GM19455 (cell line): ENCODE results near the gene VGLL4.

Experiments used
- ATAC-seq: cut with Tn5 transposase; IDR thresholded peaks from one replicate; pipeline ENCODE4 v1.9.1; 2021; ENCODE audit not compliant: unreplicated experiment

Gene VGLL4

GRCh38 chr3:11653298-11654055 lies 9.8 kb upstream of the VGLL4 start:
- ATAC-seq, result no peak

- ATAC-seq, result no peak
Measured at GRCh38 chr3:11651900-11652299, 8.2 kb upstream of the VGLL4 start.

GRCh38 chr3:11651477-11651876 lies 7.8 kb upstream of the VGLL4 start:
- ATAC-seq, result no peak

GRCh38 chr3:11650391-11650790 lies 6.7 kb upstream of the VGLL4 start:
- no peak for ATAC-seq

GRCh38 chr3:11648735-11649134 lies 5.0 kb upstream of the VGLL4 start:
- no peak for ATAC-seq

GRCh38 chr3:11643201-11643603 lies 513 bp downstream of the VGLL4 start:
- peak; percentile 19 for ATAC-seq

- peak; percentile 70 for ATAC-seq
Measured at GRCh38 chr3:11642431-11643191, 1.1 kb downstream of the VGLL4 start.

- no peak for ATAC-seq
Measured at GRCh38 chr3:11641683-11642430, 1.9 kb downstream of the VGLL4 start.

GRCh38 chr3:11641316-11641682 lies 2.4 kb downstream of the VGLL4 start:
- ATAC-seq, result no peak

GRCh38 chr3:11640009-11640673 lies 3.6 kb downstream of the VGLL4 start:
- ATAC-seq, result no peak

GRCh38 chr3:11638495-11639358 lies 5.0 kb downstream of the VGLL4 start:
- no peak for ATAC-seq

- ATAC-seq, result no peak
Measured at GRCh38 chr3:11637901-11638458, 5.7 kb downstream of the VGLL4 start.

- ATAC-seq, result no peak
Measured at GRCh38 chr3:11636394-11636770, 7.3 kb downstream of the VGLL4 start.

- no peak for ATAC-seq
Measured at GRCh38 chr3:11635680-11636393, 7.9 kb downstream of the VGLL4 start.

- ATAC-seq, result no peak
Measured at GRCh38 chr3:11634974-11635612, 8.6 kb downstream of the VGLL4 start.

- ATAC-seq, result no peak
Measured at GRCh38 chr3:11634081-11634635, 9.6 kb downstream of the VGLL4 start.

GRCh38 chr3:11632966-11633365 lies 10.7 kb downstream of the VGLL4 start:
- ATAC-seq, result no peak

- ATAC-seq, result no peak
Measured at GRCh38 chr3:11632564-11632963, 11.2 kb downstream of the VGLL4 start.

GRCh38 chr3:11631820-11632219 lies 11.9 kb downstream of the VGLL4 start:
- no peak for ATAC-seq
